A549 (cell line): ENCODE results near the gene TGFBR3L.

Source experiments
- CBX2 ChIP-seq: fragments of 200-600 bp; sonication (generic); IDR thresholded peaks from 2 replicates; pipeline ENCODE4 v1.6.1; 2016; ENCODE audit warnings: low read depth, mild to moderate bottlenecking, borderline replicate concordance
- CHD2 ChIP-seq: fragments of 150-350 bp; IDR thresholded peaks from 2 replicates; pipeline ENCODE4 v1.6.1; 2014; ENCODE audit warnings: low read length; ENCODE audit not compliant: partially characterized antibody
- EP300 ChIP-seq, 2 experiments: fragments of >200 bp; sonication (Bioruptor Twin); formaldehyde crosslinking; IDR thresholded peaks; 2 replicates in 1 of 2; 3 replicates in 1 of 2; pipeline ENCODE4 v1.6.1; 2016 to 2017
- JUN ChIP-seq, 2 experiments: fragments of >200 bp; sonication (Bioruptor Twin); formaldehyde crosslinking; IDR thresholded peaks; 2 replicates in 1 of 2; 3 replicates in 1 of 2; pipeline ENCODE4 v1.6.1; 2016 to 2017
- MYC ChIP-seq: IDR thresholded peaks from 2 replicates; pipeline ENCODE4 v1.6.1; 2012; ENCODE audit warnings: mild to moderate bottlenecking, inconsistent platforms, low read length, improper control_type of control experiment, borderline replicate concordance
- PHF8 ChIP-seq: fragments of 200-600 bp; sonication (generic); IDR thresholded peaks from 2 replicates; pipeline ENCODE4 v1.6.1; 2016; ENCODE audit warnings: low read depth, mild to moderate bottlenecking, antibody characterized with exemption, moderate library complexity, borderline replicate concordance
- POLR2A ChIP-seq: IDR thresholded peaks from 2 replicates; pipeline ENCODE4 v1.6.1; 2012; ENCODE audit warnings: mild to moderate bottlenecking, low read length
- RCOR1 ChIP-seq: fragments of 150-350 bp; IDR thresholded peaks from 2 replicates; pipeline ENCODE4 v1.6.1; 2014; ENCODE audit warnings: antibody characterized with exemption, low read length, low read depth
- REST ChIP-seq: fragments of 200-600 bp; sonication (generic); IDR thresholded peaks from 2 replicates; pipeline ENCODE4 v1.6.1; 2016; ENCODE audit warnings: antibody characterized with exemption, mild to moderate bottlenecking, moderate library complexity
- RNF2 ChIP-seq: fragments of 200-600 bp; sonication (generic); IDR thresholded peaks from 2 replicates; pipeline ENCODE4 v1.6.1; 2016; ENCODE audit warnings: low read depth, mild to moderate bottlenecking, antibody characterized with exemption, moderate library complexity, borderline replicate concordance
- TF ChIP-seq, protein P1 (sequence below): fragments of >200 bp; sonication (Bioruptor Twin); formaldehyde crosslinking; IDR thresholded peaks from 3 replicates; pipeline ENCODE4 v1.5.1; 2016
- TF ChIP-seq, protein P2 (sequence below): IDR thresholded peaks from 2 replicates; pipeline ENCODE4 v1.6.1; 2012
- TF ChIP-seq, protein P3 (sequence below): fragments of 450-650 bp; IDR thresholded peaks from 2 replicates; pipeline ENCODE4 v1.6.1; 2014; ENCODE audit warnings: antibody characterized with exemption

DNA sequence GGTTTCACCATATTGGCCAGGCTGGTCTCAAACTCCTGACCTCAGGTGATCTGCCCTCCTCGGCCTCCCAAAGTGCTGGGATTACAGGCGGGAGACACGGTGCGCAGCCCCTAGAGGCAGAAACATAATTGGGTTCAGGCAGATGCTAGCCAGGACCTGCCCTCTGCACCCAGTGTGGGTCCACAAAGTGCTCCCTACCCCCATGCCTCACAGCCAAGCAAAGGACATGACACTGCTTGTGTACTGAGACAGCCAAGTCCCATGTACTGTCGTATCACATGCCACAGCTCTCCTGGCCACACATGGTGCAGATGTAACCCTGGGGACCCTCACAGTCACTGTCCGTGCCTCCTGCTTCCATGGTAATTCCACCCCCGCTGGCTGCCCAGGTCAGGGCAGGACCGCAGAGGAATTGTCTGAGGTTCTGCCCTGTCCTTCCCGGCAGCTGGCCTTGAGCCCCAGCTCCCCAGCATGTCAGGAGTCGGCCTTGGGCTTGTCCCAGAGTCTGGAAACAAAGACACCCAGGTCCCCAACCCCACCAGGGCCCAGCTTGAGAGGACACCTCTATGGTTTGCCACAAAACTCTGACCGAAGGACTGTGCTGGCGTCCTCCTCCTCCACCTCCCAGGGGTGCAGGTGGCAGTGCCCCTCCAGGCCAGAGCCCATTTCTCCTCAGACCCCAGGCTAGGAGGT, 48.1 kb upstream of the TGFBR3L start:
- TF ChIP-seq REST (no peak), JUN (IDR thresholded peaks at IDR 0.05) (no peak), RNF2 (no peak), RCOR1 (no peak), MYC (no peak), CBX2 (no peak), POLR2A (no peak), PHF8 (no peak), EP300 (IDR thresholded peaks at IDR 0.05) (no peak), CHD2 (no peak)
- TF ChIP-seq, protein P1, sequence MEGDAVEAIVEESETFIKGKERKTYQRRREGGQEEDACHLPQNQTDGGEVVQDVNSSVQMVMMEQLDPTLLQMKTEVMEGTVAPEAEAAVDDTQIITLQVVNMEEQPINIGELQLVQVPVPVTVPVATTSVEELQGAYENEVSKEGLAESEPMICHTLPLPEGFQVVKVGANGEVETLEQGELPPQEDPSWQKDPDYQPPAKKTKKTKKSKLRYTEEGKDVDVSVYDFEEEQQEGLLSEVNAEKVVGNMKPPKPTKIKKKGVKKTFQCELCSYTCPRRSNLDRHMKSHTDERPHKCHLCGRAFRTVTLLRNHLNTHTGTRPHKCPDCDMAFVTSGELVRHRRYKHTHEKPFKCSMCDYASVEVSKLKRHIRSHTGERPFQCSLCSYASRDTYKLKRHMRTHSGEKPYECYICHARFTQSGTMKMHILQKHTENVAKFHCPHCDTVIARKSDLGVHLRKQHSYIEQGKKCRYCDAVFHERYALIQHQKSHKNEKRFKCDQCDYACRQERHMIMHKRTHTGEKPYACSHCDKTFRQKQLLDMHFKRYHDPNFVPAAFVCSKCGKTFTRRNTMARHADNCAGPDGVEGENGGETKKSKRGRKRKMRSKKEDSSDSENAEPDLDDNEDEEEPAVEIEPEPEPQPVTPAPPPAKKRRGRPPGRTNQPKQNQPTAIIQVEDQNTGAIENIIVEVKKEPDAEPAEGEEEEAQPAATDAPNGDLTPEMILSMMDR, result no peak
- TF ChIP-seq, protein P2, sequence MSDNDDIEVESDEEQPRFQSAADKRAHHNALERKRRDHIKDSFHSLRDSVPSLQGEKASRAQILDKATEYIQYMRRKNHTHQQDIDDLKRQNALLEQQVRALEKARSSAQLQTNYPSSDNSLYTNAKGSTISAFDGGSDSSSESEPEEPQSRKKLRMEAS, result no peak
- TF ChIP-seq, protein P3, sequence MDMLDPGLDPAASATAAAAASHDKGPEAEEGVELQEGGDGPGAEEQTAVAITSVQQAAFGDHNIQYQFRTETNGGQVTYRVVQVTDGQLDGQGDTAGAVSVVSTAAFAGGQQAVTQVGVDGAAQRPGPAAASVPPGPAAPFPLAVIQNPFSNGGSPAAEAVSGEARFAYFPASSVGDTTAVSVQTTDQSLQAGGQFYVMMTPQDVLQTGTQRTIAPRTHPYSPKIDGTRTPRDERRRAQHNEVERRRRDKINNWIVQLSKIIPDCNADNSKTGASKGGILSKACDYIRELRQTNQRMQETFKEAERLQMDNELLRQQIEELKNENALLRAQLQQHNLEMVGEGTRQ, result no peak
